Spleen (tissue), 11 donors: ENCODE results near the gene TMEM108. TPM values are rescaled to one million over a fixed set of nuclear protein-coding genes. Genes with fewer than 3 reads are reported as not detected.

Source experiments
- DNase-seq: peaks from one replicate; pipeline ENCODE4 v3.0.0-alpha.2; 2020
- H3K27ac ChIP-seq, 8 donors: fragments of 200-600 bp; sonication (generic) in 7 of 8; 1 replicate in 4 of 8; 2 replicates in 4 of 8; pipeline versions ENCODE4 v1.5.0 to v1.8.0; 2016 to 2021; ENCODE audit warnings: inconsistent platforms in 4 of 8, mild to moderate bottlenecking in 4 of 8, moderate library complexity in 1 of 8
- H3K27me3 ChIP-seq, 7 donors: fragments of 200-600 bp; sonication (generic) in 6 of 7; replicated peaks in 1 of 7; 1 replicate in 4 of 7; 2 replicates in 3 of 7; pipeline versions ENCODE4 v1.5.0 to v1.8.0; 2016 to 2021; ENCODE audit warnings: inconsistent platforms in 3 of 7, mild to moderate bottlenecking in 1 of 7
- H3K36me3 ChIP-seq, 6 donors: fragments of 200-600 bp; sonication (generic) in 5 of 6; 1 replicate in 4 of 6; 2 replicates in 2 of 6; pipeline versions ENCODE4 v1.5.0 to v1.8.0; 2016 to 2021; ENCODE audit warnings: inconsistent platforms in 2 of 6
- H3K4me1 ChIP-seq, 6 donors: fragments of 200-600 bp; sonication (generic) in 5 of 6; 1 replicate in 3 of 6; 2 replicates in 3 of 6; pipeline versions ENCODE4 v1.5.0 to v1.8.0; 2016 to 2021; ENCODE audit warnings: inconsistent platforms in 3 of 6
- H3K4me3 ChIP-seq, 8 donors: fragments of 200-600 bp; sonication (generic) in 7 of 8; 1 replicate in 4 of 8; 2 replicates in 4 of 8; pipeline versions ENCODE4 v1.5.0 to v1.8.0; 2016 to 2021; ENCODE audit warnings: inconsistent platforms in 4 of 8, mild to moderate bottlenecking in 4 of 8, moderate library complexity in 2 of 8
- H3K9me3 ChIP-seq, 8 donors: fragments of 200-600 bp; sonication (generic) in 7 of 8; 1 replicate in 4 of 8; 2 replicates in 4 of 8; pipeline versions ENCODE4 v1.5.0 to v1.8.0; 2016 to 2021; ENCODE audit warnings: inconsistent platforms in 4 of 8
- POLR2A ChIP-seq, 3 donors: fragments of 450-650 bp; IDR thresholded peaks; one replicate each; pipeline ENCODE4 v1.5.1; 2017; ENCODE audit warnings: antibody characterized with exemption in 3 of 3, mild to moderate bottlenecking in 1 of 3
- POLR2AphosphoS5 ChIP-seq, 3 donors: sonication (generic); formaldehyde crosslinking; IDR thresholded peaks; one replicate each; pipeline ENCODE4 v1.5.1; 2017; ENCODE audit warnings: antibody characterized with exemption in 3 of 3
- WGBS, 5 donors: extraction: QIAGEN DNeasy Blood & Tissue Kit in 3 of 5; methylation state at CpG; one replicate each; pipeline versions ENCODE4 v1.1.5 to v1.1.7; 2013 to 2018; 5-methylcytosine and 5-hydroxymethylcytosine counted together
- intact Hi-C: fragments of 100-400 bp; cut with DNase I; formaldehyde crosslinking; loops from one replicate; pipeline ENCODE4 v1.15.0; 2023; ENCODE audit warnings: low total_unique reads
- polyA plus RNA-seq, 3 donors: library from polyadenylated mRNA; stranded (reverse); fragments of 200-250 nt; gene quantifications; one replicate each; pipeline ENCODE4 v1.2.1, GENCODE V29; 2013
- total RNA-seq, 7 donors: library from RNA; depleted of rRNA in 3 of 7; stranded (reverse); fragments of >200 nt in 3 of 7; fragmentation: NEBNext Ultra II Directional in 4 of 7; extraction: Animal tissue kit (Norgen Biotek cat#: 25700) in 4 of 7; gene quantifications; one replicate each; pipeline versions ENCODE4 v1.1.0 to v1.2.1, GENCODE V29; 2016 to 2021
- TF ChIP-seq, protein P1 (sequence below), 11 experiments: fragments of 200-600 bp in 7 of 11; fragments of 450-650 bp in 4 of 11; sonication (generic) in 4 of 11; IDR thresholded peaks in 8 of 11; conservative IDR thresholded peaks in 3 of 11; 1 replicate in 7 of 11; 2 replicates in 4 of 11; pipeline versions ENCODE4 v1.4.0 to v1.8.0; 2016 to 2021; ENCODE audit warnings: antibody characterized with exemption in 11 of 11, inconsistent platforms in 4 of 11, mild to moderate bottlenecking in 1 of 11
- donor health status: healthy with polysubstance abuse.
- donor health status: DM: no; HTN: no; CAD: no; lungs with moderate emphysema.
- donor health status: DM: no; HTN: no; CAD: no.
- donor health status: Bipolar disorder and iron deficiency.
- donor health status: healthy.
- donor health status: DM: no; HTN: no; CAD: no.
- donor health status: DM: yes; HTN: yes; CAD: no.

The TMEM108 gene
- total and polyA plus RNA-seq, 10 donors, result 0.20 to 4.0 (median 1.1) TPM

DNA sequence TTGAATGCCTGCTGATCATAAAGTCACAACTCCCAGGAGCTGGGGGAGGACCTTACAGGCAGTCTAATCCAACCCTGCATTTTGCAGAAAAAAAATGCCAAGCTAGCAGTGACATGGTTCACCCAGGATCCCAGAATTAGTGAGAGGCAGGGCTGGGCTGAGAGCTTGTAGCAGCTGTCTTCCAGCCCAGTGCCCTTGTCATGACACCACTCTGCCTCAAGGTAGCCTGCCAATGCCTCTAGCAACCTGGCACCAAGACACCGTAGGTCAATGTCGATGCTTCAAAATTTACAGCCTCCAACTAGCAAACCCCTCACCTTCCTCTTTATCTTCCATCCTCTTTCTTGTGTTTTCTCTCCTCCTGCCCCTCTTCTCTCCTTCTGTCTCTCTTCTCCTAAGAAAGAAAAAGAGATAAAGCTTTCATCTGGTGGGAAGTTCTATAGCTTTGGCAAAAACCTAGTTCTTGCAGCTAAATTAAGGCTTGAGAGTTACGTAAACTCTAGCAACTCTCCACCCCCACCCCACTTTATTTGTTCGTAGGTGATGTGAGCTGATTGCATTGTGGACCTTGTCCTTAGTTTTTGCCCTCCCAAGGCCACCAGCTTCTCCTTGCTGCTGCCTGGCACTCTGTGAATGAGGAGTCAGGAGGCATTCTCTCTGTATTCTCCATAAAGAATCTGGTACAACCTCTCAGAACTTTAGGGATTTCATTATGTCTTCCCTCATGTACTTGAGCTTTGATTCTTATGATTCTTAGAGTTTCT lies 343.3 kb downstream of the TMEM108 start:
- Histone ChIP-seq H3K27ac (no peak overlapping the region), H3K27me3 (no peaks in the 10 kb centered on the region), H3K9me3 (no peaks in the 10 kb centered on the region), H3K4me3 (no peak overlapping the region), H3K36me3 (no peaks in the 10 kb centered on the region), H3K4me1 (peaks cover 0 to 4% (median 0%) of the 10 kb centered on the region in 6 donors)
- no peak for DNase-seq
- TF ChIP-seq, protein P1, sequence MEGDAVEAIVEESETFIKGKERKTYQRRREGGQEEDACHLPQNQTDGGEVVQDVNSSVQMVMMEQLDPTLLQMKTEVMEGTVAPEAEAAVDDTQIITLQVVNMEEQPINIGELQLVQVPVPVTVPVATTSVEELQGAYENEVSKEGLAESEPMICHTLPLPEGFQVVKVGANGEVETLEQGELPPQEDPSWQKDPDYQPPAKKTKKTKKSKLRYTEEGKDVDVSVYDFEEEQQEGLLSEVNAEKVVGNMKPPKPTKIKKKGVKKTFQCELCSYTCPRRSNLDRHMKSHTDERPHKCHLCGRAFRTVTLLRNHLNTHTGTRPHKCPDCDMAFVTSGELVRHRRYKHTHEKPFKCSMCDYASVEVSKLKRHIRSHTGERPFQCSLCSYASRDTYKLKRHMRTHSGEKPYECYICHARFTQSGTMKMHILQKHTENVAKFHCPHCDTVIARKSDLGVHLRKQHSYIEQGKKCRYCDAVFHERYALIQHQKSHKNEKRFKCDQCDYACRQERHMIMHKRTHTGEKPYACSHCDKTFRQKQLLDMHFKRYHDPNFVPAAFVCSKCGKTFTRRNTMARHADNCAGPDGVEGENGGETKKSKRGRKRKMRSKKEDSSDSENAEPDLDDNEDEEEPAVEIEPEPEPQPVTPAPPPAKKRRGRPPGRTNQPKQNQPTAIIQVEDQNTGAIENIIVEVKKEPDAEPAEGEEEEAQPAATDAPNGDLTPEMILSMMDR (IDR thresholded peaks at IDR 0.05 in 8 of 11, conservative IDR thresholded peaks at IDR 0.05 in 3 of 11), result no peak
- no peak for TF ChIP-seq POLR2AphosphoS5 (IDR thresholded peaks at IDR 0.05)
- no peak for TF ChIP-seq POLR2A (IDR thresholded peaks at IDR 0.05)
- intact Hi-C loops, result loop anchor here (5.0 kb wide), 2 partner anchors 339 to 654 kb away; no protein-coding TSS in a partner anchor
- WGBS, 5 donors, result 57 to 89% (median 81%) methylated on average over 4 of the region's 4 CpGs

GRCh38 chr3:133383175-133383574 lies 345.0 kb downstream of the TMEM108 start:
- DNase-seq, result no peak
- Histone ChIP-seq H3K27ac (no peak overlapping the region), H3K4me1 (peaks cover 0 to 4% (median 0%) of the 10 kb centered on the region in 6 donors), H3K36me3 (no peaks in the 10 kb centered on the region), H3K4me3 (no peak overlapping the region), H3K9me3 (no peaks in the 10 kb centered on the region), H3K27me3 (no peaks in the 10 kb centered on the region)
- no peak for TF ChIP-seq POLR2A (IDR thresholded peaks at IDR 0.05)
- TF ChIP-seq POLR2AphosphoS5 (IDR thresholded peaks at IDR 0.05), result no peak
- TF ChIP-seq, protein P1 (IDR thresholded peaks at IDR 0.05 in 8 of 11, conservative IDR thresholded peaks at IDR 0.05 in 3 of 11), result no peak
- intact Hi-C loops, result loop anchor here (5.0 kb wide), 2 partner anchors 341 to 656 kb away; no protein-coding TSS in a partner anchor
- 69 to 94% (median 87%) methylated on average over 3 of the region's 3 CpGs for WGBS, 5 donors

DNA sequence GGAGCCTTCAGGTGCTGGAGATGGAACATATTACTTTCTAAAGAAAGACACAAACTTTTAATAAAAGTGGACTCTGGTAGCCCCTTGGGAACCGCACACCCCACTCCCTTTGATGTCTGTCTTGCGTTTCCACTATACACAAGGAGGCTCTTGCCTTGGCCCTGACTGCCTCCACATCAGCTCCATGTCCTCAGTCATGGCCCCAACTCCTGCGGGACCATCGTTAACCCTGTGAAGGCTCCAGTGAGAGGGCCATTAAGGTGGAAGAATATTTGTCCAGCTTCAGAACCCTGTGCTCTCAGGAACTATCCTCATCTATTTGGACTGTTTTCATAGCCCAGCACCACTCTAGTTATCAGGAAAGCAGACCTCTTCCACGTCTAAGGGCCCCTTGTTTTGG lies 345.6 kb downstream of the TMEM108 start:
- no peak for TF ChIP-seq POLR2AphosphoS5 (IDR thresholded peaks at IDR 0.05)
- no peak for TF ChIP-seq POLR2A (IDR thresholded peaks at IDR 0.05)
- TF ChIP-seq, protein P1 (IDR thresholded peaks at IDR 0.05 in 8 of 11, conservative IDR thresholded peaks at IDR 0.05 in 3 of 11), result no peak
- no peak overlapping the region for H3K27ac ChIP-seq
- no peaks in the 10 kb centered on the region for H3K36me3 ChIP-seq
- intact Hi-C loops, result loop anchor here (5.0 kb wide), 2 partner anchors 341 to 656 kb away; no protein-coding TSS in a partner anchor
- DNase-seq, result no peak
- no peak overlapping the region for H3K4me3 ChIP-seq
- peaks cover 0 to 4% (median 0%) of the 10 kb centered on the region in 6 donors for H3K4me1 ChIP-seq
- H3K9me3 ChIP-seq, result no peaks in the 10 kb centered on the region
- H3K27me3 ChIP-seq, result no peaks in the 10 kb centered on the region
- WGBS, 5 donors, result 86 to 92% (median 88%) methylated on average over 5 of the region's 5 CpGs

DNA sequence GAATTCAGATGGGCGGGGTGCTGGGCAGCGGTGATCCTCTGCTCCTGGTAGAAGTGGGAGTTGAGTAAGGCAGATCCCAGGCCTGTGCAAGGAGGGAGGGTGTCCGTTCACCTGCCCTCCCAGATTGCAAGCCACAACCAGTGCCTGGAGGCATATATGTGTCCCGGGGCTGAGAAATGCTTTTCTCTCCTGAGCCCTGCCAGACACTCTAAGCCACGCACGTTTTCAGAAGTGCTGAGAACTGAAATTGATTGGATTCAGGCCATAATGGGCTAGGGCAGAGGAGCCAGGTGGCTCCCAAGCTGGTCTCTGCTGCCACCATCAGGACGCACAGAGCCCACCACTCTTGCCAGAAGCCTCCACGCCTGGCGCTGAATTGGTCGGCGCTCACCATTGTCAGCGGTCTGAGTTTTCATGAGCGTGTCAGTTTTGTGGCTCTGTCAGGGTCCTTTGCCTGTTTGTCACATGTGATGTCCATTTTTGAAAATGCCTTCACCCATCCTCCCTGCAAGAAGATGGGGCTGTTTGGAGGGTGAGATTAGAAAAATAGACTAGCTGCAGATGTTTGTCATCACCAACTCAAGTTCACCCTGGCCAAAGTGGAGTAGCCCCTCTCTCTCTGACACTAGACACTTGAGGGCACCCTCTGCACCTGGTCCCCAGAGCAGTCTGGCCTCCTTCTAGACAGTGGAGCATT lies 346.3 kb downstream of the TMEM108 start:
- WGBS, 5 donors, result 27 to 41% (median 32%) methylated on average over 13 of the region's 13 CpGs
- no peaks in the 10 kb centered on the region for H3K9me3 ChIP-seq
- DNase-seq, result no peak
- H3K27me3 ChIP-seq, result no peaks in the 10 kb centered on the region
- TF ChIP-seq POLR2A (IDR thresholded peaks at IDR 0.05) (no peak), POLR2AphosphoS5 (IDR thresholded peaks at IDR 0.05) (peak in 1 of 3 donors; percentile 39)
- TF ChIP-seq, protein P1 (IDR thresholded peaks at IDR 0.05 in 8 of 11, conservative IDR thresholded peaks at IDR 0.05 in 3 of 11), result peak; percentile 36 to 82 (median 76)
- H3K27ac ChIP-seq, result no peak overlapping the region
- no peaks in the 10 kb centered on the region for H3K36me3 ChIP-seq
- intact Hi-C loops, result loop anchor here (5.0 kb wide), 2 partner anchors 342 to 657 kb away; no protein-coding TSS in a partner anchor
- peaks cover 0 to 4% (median 0%) of the 10 kb centered on the region in 6 donors for H3K4me1 ChIP-seq
- no peak overlapping the region for H3K4me3 ChIP-seq
